NCI-H2227 (cell line): Measurements from ENCODE around the gene SNX13.
"Not testable (repeated sequence)": the region's sequence is repeated elsewhere in the genome, so short reads cannot be mapped to it uniquely, and the experiment has no call there.

ENCODE experiments used
- DNase-seq: peaks from one replicate; lab custom pipeline; 2025; ENCODE audit not compliant: unreplicated experiment; lab: John Stamatoyannopoulos, UW

The SNX13 gene

GRCh38 chr7:17849504-17849903, 90.8 kb downstream of the SNX13 start:
- no peak for DNase-seq

DNA sequence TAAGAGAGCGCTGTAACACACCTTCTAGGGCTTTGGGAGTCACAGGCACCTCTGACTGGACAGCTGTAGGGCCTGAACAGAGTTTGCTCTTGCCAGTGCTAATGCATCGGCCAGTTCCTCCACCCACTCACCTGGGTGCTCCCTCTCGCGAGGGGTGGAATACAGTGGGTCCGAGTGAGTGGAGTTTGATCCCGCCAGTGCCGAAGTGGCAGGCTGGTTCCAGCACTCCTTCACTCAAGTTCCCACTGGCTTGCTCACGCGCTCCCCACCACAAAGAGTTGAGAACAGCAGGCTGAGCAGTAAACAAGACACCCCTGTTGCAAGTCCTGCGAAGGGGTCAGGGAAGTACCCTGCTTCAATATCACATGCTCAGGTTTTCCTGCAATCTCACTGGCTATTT, 91.8 kb downstream of the SNX13 start:
- DNase-seq: no peak

DNA sequence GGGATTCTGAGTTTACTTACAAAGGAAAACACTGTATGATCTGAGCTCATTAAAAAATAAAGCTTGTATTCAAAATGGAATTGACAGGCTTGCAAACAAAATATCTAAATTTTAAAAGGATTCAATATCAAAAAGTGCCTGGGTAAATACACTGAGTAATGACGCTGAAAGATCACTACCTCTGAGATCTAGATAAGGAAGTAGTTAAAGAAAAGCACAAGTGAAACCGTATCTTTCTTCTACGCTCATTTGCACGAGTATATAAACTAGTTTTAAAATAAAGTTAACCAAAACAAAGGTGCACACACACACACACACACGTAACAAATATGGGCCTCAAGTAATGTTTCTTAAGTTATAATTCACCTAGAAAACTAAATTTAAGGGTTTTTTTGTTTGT, 93.4 kb downstream of the SNX13 start:
- no peak for DNase-seq

- DNase-seq: no peak
These were observed 95.1 kb downstream of the SNX13 start for GRCh38 chr7:17845197-17845547.

- no peak for DNase-seq
These were observed 95.6 kb downstream of the SNX13 start for GRCh38 chr7:17844514-17845196.

- no peak for DNase-seq
These were observed 96.3 kb downstream of the SNX13 start for GRCh38 chr7:17844022-17844421.

DNA sequence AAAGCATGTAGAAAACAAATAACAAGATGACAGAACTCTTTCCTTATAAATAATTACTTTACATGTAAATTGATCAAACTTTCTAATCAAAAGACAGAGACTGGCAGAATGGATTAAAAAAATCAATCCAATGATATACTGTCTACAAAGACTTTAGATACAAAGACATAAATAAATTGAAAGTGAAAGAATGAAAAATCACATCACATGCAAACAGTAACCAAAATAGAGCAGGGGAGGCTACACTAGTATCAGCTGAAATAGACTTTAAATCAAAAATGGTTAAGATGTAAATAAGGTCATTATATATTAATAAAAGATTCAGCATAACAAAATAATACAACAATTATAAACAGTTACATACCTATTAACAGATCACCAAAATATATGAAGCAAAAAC, 97.3 kb downstream of the SNX13 start:
- DNase-seq: no peak

GRCh38 chr7:17832820-17833355, 107.4 kb downstream of the SNX13 start:
- no peak for DNase-seq

- DNase-seq: no peak
These were observed 108.1 kb downstream of the SNX13 start for GRCh38 chr7:17832242-17832641.

GRCh38 chr7:17830206-17830605, 110.1 kb downstream of the SNX13 start:
- no peak for DNase-seq

DNA sequence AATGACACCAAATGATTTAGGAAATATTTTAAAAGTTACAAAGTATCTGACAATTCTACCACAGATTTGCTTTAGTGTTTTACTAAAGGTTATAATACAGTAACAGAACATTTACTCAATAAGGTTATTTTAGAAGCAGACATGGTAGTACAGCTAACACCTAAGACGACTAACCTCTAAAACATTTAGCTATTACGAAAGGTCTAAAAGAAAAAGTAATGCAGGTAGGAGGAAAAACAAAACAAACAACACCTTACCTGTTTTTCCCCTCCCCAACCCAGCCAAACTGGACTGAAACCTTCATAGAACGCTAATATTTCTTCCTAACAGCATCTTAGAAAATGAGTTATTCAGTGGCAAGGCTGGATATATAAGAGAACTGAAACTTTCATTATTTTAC, 111.3 kb downstream of the SNX13 start:
- no peak for DNase-seq

DNA sequence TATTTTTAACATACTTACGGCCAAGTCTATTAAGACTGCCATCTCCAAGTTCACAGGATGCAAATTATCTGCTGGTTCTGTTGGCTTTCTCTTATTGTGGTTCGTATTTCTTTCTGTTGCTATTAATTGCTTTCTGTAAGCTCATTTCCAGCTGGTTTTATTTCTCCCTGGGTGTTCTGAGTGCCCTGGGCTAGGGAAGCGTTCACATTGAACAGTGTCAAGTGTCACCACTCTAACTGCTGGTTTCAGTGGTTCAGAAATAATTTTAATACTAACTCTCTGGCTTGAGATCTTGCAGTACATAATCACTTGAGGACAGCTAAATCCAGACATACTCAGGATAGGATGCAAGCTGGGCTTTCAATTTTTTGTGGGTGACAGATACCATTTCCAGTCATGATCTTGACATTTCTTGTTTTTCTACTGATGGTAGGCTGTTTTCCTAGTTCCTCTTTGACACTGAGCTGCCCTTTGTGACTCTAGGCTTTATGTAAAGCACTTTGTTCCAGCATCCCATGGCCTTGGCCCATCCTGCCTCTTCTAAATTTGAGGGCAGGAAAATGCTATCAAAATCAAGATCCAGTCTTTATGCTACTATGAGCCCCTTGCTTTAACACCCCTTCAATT, 117.6 kb downstream of the SNX13 start:
- DNase-seq: peak; percentile 57

DNA sequence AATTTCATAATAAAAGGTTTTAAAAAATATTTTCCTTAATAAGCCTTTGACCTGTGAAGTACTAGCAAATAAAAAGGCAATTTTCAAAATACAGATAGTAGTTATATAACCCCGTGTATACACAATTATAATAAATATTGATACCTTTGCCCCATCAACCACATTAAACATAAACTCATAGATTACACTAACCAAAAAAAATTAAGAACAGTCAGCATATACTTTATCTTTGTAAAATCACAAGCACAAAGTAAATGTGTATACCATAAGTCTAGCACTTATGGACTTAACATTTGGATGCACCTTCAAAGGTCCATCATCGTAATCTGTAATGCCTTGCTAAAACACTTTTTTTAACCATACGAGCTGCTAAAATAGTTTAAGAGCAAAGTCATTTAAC, 123.4 kb downstream of the SNX13 start:
- DNase-seq: no peak

DNA sequence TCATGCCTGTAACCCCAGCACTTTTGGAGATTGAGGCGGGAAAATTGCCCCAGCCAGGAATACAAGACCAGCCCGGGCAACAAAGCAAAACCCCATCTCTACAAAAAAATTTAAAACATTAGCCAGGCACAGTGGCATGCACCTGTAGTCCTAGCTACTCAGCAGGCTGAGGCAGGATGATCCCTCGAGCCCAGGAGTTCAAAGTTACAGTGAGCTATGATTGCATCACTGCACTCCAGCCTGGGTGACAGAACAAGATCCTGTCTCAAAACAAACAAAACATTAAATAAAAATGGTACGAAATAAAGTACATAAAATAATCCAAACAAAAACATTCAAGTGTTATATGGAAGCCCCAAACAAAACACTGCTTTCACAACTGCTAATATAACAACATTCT, 125.0 kb downstream of the SNX13 start:
- no peak for DNase-seq

DNA sequence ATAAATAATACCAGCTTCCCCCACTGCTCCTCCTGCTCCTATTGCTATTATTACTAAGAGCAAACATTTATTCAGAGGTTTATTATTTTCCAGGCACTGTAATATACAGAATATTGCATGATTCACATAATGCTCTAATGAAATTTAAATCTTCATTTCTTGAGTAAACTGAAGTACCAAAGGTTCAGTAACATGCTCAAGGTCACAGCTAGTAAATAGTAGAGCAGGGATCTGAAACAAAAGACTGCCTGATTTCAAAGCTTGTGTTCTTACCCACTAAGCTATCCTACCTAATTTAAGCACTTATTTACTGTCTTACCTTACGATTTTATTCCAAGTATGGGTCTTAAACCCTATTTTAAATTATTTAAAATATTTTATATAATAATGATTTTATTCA, 126.2 kb downstream of the SNX13 start:
- DNase-seq: no peak

GRCh38 chr7:17809215-17809614, 131.1 kb downstream of the SNX13 start:
- not testable (repeated sequence) for DNase-seq

- no peak for DNase-seq
These were observed 133.1 kb downstream of the SNX13 start for GRCh38 chr7:17807242-17807641.

- DNase-seq: no peak
These were observed 133.7 kb downstream of the SNX13 start for GRCh38 chr7:17806631-17807030.

DNA sequence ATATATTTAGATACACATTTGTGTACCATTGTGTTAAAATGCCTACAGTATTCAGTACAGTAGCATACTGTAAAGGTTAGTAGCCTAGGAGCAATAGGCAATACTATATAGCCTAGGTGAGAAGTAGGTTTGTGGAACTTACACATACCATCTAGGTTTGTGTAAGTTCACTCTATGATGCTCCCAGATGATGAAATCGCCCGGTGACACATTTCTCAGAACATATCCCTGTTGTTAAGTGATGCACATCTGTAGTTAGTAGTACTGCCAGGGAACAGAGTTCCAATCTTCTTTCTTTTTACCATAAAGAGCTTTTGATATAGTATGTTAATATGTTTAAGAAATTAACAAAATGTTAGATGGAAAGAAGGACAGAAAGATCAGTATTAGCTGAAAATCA, 138.2 kb downstream of the SNX13 start:
- no peak for DNase-seq

GRCh38 chr7:17792075-17792936, 148.0 kb downstream of the SNX13 start:
- no peak for DNase-seq

- DNase-seq: no peak
These were observed 153.0 kb downstream of the SNX13 start for GRCh38 chr7:17787257-17787656.

GRCh38 chr7:17786314-17786852, 153.9 kb downstream of the SNX13 start:
- no peak for DNase-seq
